ENCODE measurements around the gene RYK.

- TF ChIP-seq SP1 (CRISPR knock-in tag; conservative IDR thresholded peaks at IDR 0.05) (no peak), CREM (CRISPR knock-in tag; IDR thresholded peaks at IDR 0.05) (no peak), TCF7 (CRISPR knock-in tag; IDR thresholded peaks at IDR 0.05; ENCODE audit: low read depth) (no peak), GABPB1 (CRISPR knock-in tag; IDR thresholded peaks at IDR 0.05) (no peak), ZNF138 (CRISPR knock-in tag; conservative IDR thresholded peaks at IDR 0.05) (no peak), CTCF (IDR thresholded peaks at IDR 0.05) (no peak), E2F1 (CRISPR knock-in tag; IDR thresholded peaks at IDR 0.05) (no peak), NR1H2 (CRISPR knock-in tag; IDR thresholded peaks at IDR 0.05) (no peak), ZNF121 (CRISPR knock-in tag; IDR thresholded peaks at IDR 0.05) (no peak), ARID4B (CRISPR knock-in tag; IDR thresholded peaks at IDR 0.05; ENCODE audit: borderline replicate concordance) (no peak)
These were observed 87.6 kb downstream of the RYK start for GRCh38 chr3:134163096-134163495.
